ENCODE measurements around the gene TTC6.

DNA sequence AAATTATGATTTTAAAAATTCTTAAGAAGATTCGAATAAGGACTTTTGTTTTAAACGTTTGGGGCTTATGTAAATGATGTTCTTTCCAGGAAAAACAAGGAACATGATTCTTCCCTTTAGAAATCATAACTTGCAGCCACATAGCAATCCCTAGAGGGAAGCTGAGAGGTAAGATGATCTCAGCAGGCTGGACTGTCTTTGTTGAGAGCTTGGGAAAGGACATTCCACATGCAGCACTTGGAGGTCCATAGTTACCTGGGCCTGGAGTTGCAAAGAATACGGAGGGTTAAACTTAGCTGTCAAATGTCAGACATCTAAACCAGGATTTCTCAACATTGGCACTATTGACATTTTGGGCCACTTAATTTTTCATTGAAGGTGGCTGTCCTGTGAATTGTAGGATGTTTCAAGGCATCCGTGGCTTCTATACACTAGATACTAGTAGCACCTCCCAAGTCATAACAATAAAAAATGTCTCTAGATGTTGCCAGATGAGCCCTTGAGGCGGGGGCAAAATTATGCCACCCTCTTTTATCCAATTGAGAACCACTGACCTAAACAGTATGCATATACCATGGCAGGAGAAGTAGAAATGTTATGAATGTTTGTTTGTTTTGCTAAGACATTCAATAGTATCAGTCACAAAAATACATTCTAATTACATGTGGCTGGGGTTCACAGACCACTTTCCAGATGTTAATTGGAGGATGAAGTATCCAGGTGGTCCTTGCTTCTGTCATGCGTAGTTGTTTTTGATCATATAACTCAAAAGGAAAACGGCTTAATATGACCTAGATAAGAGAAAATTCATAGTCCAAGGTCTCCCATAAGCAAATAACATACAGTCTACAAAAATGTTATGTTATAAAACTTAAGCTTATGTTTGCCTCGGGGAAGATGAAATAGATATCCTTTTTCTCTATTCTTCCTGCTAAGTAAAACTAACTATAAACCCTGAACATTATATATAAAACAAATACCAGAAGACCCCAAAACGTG lies 30.5 kb downstream of the TTC6 start:
- TF ChIP-seq, protein P1, sequence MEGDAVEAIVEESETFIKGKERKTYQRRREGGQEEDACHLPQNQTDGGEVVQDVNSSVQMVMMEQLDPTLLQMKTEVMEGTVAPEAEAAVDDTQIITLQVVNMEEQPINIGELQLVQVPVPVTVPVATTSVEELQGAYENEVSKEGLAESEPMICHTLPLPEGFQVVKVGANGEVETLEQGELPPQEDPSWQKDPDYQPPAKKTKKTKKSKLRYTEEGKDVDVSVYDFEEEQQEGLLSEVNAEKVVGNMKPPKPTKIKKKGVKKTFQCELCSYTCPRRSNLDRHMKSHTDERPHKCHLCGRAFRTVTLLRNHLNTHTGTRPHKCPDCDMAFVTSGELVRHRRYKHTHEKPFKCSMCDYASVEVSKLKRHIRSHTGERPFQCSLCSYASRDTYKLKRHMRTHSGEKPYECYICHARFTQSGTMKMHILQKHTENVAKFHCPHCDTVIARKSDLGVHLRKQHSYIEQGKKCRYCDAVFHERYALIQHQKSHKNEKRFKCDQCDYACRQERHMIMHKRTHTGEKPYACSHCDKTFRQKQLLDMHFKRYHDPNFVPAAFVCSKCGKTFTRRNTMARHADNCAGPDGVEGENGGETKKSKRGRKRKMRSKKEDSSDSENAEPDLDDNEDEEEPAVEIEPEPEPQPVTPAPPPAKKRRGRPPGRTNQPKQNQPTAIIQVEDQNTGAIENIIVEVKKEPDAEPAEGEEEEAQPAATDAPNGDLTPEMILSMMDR (conservative IDR thresholded peaks at IDR 0.05; ENCODE audit: low read depth, low read length): no peak
- TF ChIP-seq EZH2 (IDR thresholded peaks at IDR 0.05; ENCODE audit: borderline replicate concordance, low read depth, low read length, poor library complexity, severe bottlenecking): no peak

All from A673 (cell line).